Measurements from ENCODE around the gene MYH7. TPM values are rescaled to one million over a fixed set of nuclear protein-coding genes. Genes with fewer than 3 reads are reported as not detected.
"Not testable (repeated sequence)": the region's sequence is repeated elsewhere in the genome, so short reads cannot be mapped to it uniquely, and the experiment has no call there.

Gene MYH7
- total and polyA plus RNA-seq, 2 donors (not counting 1 experiment from before 2014, with no cell fraction given): not detected

DNA sequence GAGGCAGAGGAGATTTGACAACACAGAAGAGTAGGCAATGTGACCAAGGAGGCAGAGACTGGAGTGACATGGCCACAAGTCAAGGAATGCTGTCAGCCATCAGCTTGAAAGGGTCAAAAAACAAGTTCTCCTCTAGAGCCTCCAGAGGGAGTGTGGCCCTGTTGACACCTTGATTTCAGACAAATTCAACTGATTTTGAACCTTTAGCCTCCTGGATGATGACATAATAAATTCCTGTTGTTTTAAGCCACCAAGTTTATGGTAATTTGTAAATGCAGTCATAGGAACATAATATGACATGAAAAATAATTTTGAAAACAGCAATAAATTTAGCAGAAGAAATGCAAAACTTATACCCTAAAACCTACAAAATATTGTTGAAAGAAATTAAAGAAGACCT lies 25.5 kb upstream of the MYH7 start:
- no peaks in the 10 kb centered on the region for H4K20me1 ChIP-seq (ENCODE audit: control insufficient read depth, extremely low read depth, insufficient read depth, low read length)

DNA sequence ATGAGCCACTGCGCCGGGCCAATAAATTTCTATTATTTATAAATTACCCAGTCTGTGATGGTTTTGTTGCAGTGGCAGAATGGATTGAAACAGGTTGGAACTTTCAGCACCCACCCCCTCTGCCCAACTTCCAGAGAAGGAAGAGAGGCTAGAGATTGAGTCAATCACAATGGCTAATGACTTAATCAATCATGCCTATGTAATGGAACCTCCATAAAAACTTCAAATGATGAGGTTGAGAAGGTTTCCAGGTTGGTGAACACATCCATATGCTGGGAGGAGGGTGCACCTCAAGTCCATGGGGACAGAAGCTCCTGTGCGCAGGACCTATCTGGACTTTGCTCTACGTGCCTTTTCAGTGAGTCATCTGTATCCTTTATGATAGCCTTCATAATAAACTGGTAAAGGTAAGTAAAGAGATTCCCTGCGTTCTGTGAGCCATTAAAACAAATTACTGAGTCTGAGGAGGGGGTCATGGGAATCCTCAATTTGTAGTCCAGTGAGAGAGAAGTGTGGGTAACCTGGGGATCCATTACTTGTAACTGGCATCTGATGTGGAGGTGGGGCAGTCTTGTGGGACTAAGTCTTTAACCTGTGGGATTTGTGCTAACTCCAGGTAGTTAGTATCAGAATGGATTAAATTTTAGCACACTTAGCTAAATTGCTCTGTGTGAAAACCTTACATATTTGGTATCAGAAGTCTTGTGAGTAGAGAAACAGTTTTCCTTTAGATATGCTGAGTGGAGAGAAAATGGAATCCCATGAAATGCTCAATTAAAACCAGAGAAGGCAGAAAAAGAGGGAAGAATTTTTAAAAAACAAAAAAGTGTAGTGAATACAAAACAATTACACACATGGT lies 22.4 kb upstream of the MYH7 start:
- Histone ChIP-seq H2AFZ (ENCODE audit: low read length) (no peak overlapping the region), H3K9me3 (ENCODE audit: control insufficient read depth, insufficient read depth, low read depth, low read length) (no peaks in the 10 kb centered on the region), H3K27ac (ENCODE audit: insufficient read depth, low read length) (no peak overlapping the region), H3K4me1 (ENCODE audit: control insufficient read depth, extremely low read depth, insufficient read depth, low read length) (no peaks in the 10 kb centered on the region), H3K9ac (ENCODE audit: insufficient read depth, low read length) (no peak overlapping the region), H3K36me3 (ENCODE audit: control insufficient read depth, insufficient read depth, low read length) (no peaks in the 10 kb centered on the region), H4K20me1 (ENCODE audit: control insufficient read depth, extremely low read depth, insufficient read depth, low read length) (no peaks in the 10 kb centered on the region), H3K4me2 (ENCODE audit: extremely low read depth, insufficient read depth, low read length) (no peak overlapping the region), H3K79me2 (ENCODE audit: control insufficient read depth, insufficient read depth, low read length) (no peaks in the 10 kb centered on the region), H3K4me3 (replicated peaks in 1 of 4; ENCODE audit: control extremely low read depth in 1 of 4, insufficient read depth in 1 of 4, low read depth in 3 of 4, low read length in 4 of 4) (no peak overlapping the region), H3K27me3 (ENCODE audit: control insufficient read depth, insufficient read depth, low read length) (no peaks in the 10 kb centered on the region)
- no peak for TF ChIP-seq EZH2 (IDR thresholded peaks at IDR 0.05; ENCODE audit: low read length, missing control alignments)
- TF ChIP-seq, protein P1, sequence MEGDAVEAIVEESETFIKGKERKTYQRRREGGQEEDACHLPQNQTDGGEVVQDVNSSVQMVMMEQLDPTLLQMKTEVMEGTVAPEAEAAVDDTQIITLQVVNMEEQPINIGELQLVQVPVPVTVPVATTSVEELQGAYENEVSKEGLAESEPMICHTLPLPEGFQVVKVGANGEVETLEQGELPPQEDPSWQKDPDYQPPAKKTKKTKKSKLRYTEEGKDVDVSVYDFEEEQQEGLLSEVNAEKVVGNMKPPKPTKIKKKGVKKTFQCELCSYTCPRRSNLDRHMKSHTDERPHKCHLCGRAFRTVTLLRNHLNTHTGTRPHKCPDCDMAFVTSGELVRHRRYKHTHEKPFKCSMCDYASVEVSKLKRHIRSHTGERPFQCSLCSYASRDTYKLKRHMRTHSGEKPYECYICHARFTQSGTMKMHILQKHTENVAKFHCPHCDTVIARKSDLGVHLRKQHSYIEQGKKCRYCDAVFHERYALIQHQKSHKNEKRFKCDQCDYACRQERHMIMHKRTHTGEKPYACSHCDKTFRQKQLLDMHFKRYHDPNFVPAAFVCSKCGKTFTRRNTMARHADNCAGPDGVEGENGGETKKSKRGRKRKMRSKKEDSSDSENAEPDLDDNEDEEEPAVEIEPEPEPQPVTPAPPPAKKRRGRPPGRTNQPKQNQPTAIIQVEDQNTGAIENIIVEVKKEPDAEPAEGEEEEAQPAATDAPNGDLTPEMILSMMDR (conservative IDR thresholded peaks at IDR 0.05 in 1 of 2, IDR thresholded peaks at IDR 0.05 in 1 of 2; ENCODE audit: low read depth in 1 of 2, low read length in 2 of 2): no peak
- DNase-seq (ENCODE audit: low read depth in 2 of 2): no peak

More for the DNA sequence above, 25.5 kb upstream of the MYH7 start:
- Histone ChIP-seq H3K36me3 (ENCODE audit: control insufficient read depth, insufficient read depth, low read length) (no peaks in the 10 kb centered on the region), H3K4me1 (ENCODE audit: control insufficient read depth, extremely low read depth, insufficient read depth, low read length) (no peaks in the 10 kb centered on the region), H3K9me3 (ENCODE audit: control insufficient read depth, insufficient read depth, low read depth, low read length) (no peaks in the 10 kb centered on the region), H3K9ac (ENCODE audit: insufficient read depth, low read length) (no peak overlapping the region), H3K79me2 (ENCODE audit: control insufficient read depth, insufficient read depth, low read length) (no peaks in the 10 kb centered on the region), H3K4me3 (replicated peaks in 1 of 4; ENCODE audit: control extremely low read depth in 1 of 4, insufficient read depth in 1 of 4, low read depth in 3 of 4, low read length in 4 of 4) (no peak overlapping the region), H3K4me2 (ENCODE audit: extremely low read depth, insufficient read depth, low read length) (no peak overlapping the region), H2AFZ (ENCODE audit: low read length) (no peak overlapping the region), H3K27me3 (ENCODE audit: control insufficient read depth, insufficient read depth, low read length) (no peaks in the 10 kb centered on the region), H3K27ac (ENCODE audit: insufficient read depth, low read length) (no peak overlapping the region)
- TF ChIP-seq, protein P1 (conservative IDR thresholded peaks at IDR 0.05 in 1 of 2, IDR thresholded peaks at IDR 0.05 in 1 of 2; ENCODE audit: low read depth in 1 of 2, low read length in 2 of 2): no peak
- TF ChIP-seq EZH2 (IDR thresholded peaks at IDR 0.05; ENCODE audit: low read length, missing control alignments): no peak
- no peak for DNase-seq (ENCODE audit: low read depth in 2 of 2)

DNA sequence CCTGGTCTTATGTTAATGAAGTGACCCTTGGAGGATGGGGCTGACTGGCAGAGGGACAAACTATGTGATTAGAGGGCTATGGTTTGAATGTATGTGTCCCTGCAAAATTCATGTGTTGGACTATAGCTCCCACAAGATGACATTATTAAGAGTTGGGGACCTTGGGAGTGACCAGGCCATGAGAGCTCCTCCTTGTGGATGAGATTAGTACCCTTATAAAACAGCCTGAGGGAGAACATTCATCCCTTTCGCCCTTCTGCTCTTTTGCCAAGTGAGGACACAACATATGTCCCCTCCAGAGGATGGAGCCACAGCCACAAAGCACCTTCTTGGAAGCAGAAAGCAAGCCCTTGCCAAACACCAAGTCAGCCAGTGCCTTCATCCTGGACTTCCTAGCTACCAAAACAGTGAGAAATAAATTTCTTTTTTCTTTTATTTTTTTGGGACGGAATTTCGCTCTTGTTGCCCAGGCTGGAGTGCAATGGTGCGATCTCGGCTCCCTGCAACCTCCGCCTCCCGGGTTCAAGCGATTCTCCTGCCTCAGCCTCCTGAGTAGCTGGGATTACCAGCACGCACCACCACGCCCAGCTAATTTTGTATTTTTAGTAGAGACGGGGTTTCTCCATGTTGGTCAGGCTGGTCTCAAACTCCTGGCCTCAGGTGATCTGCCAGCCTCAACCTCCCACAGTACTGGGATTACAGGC lies 21.6 kb upstream of the MYH7 start:
- not testable (repeated sequence) for H3K27ac ChIP-seq (ENCODE audit: insufficient read depth, low read length); H3K9ac ChIP-seq (ENCODE audit: insufficient read depth, low read length); H3K4me2 ChIP-seq (ENCODE audit: extremely low read depth, insufficient read depth, low read length); H3K79me2 ChIP-seq (ENCODE audit: control insufficient read depth, insufficient read depth, low read length); H3K4me1 ChIP-seq (ENCODE audit: control insufficient read depth, extremely low read depth, insufficient read depth, low read length); H2AFZ ChIP-seq (ENCODE audit: low read length); DNase-seq (ENCODE audit: low read depth in 2 of 2); H3K36me3 ChIP-seq (ENCODE audit: control insufficient read depth, insufficient read depth, low read length); H3K4me3 ChIP-seq (replicated peaks in 1 of 4; ENCODE audit: control extremely low read depth in 1 of 4, insufficient read depth in 1 of 4, low read depth in 3 of 4, low read length in 4 of 4); H3K27me3 ChIP-seq (ENCODE audit: control insufficient read depth, insufficient read depth, low read length); H3K9me3 ChIP-seq (ENCODE audit: control insufficient read depth, insufficient read depth, low read depth, low read length); H4K20me1 ChIP-seq (ENCODE audit: control insufficient read depth, extremely low read depth, insufficient read depth, low read length)
- TF ChIP-seq, protein P1 (conservative IDR thresholded peaks at IDR 0.05 in 1 of 2, IDR thresholded peaks at IDR 0.05 in 1 of 2; ENCODE audit: low read depth in 1 of 2, low read length in 2 of 2): peak; percentile 15 to 34
